GM18508 (cell line): ENCODE measurements around the gene ADCK1.
"Not testable (repeated sequence)": the region's sequence is repeated elsewhere in the genome, so short reads cannot be mapped to it uniquely, and the experiment has no call there.

Experiments
- ATAC-seq: cut with Tn5 transposase; IDR thresholded peaks from one replicate; pipeline ENCODE4 v1.9.1; 2021; ENCODE audit warnings: moderate number of reproducible peaks; ENCODE audit not compliant: insufficient read depth, unreplicated experiment

Gene ADCK1

GRCh38 chr14:77862154-77862786 is 62.4 kb downstream of the ADCK1 start:
- no peak for ATAC-seq

- ATAC-seq, result no peak
These were observed 64.2 kb downstream of the ADCK1 start for GRCh38 chr14:77864085-77864484.

- ATAC-seq, result no peak
These were observed 64.7 kb downstream of the ADCK1 start for GRCh38 chr14:77864580-77864979.

GRCh38 chr14:77865455-77865854 is 65.5 kb downstream of the ADCK1 start:
- ATAC-seq, result no peak

DNA sequence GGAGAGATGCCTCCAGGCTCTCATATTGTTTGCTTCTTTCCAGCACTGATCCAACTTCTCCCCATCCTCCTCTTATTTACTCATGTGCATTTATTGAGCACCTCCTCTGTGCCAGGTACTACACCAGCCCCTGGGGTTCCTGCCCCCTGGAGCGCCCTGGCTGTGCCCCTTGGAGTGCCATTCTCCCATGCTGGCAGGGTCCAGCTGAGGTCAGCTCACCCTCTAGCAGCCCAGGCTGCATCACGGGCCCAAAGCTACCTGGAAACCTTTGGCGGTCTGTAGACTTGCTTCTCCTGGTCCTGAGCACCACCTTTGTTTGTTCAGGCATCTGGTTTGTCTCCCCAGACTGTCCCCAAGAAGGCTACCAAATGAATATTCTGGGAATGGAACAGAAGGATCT is 67.0 kb downstream of the ADCK1 start:
- no peak for ATAC-seq

GRCh38 chr14:77867476-77867875 is 67.6 kb downstream of the ADCK1 start:
- ATAC-seq, result no peak

GRCh38 chr14:77868552-77869285 is 68.8 kb downstream of the ADCK1 start:
- ATAC-seq, result no peak

- no peak for ATAC-seq
These were observed 69.4 kb downstream of the ADCK1 start for GRCh38 chr14:77869340-77869739.

- ATAC-seq, result no peak
These were observed 70.7 kb downstream of the ADCK1 start for GRCh38 chr14:77870646-77871045.

- no peak for ATAC-seq
These were observed 72.2 kb downstream of the ADCK1 start for GRCh38 chr14:77872152-77872551.

DNA sequence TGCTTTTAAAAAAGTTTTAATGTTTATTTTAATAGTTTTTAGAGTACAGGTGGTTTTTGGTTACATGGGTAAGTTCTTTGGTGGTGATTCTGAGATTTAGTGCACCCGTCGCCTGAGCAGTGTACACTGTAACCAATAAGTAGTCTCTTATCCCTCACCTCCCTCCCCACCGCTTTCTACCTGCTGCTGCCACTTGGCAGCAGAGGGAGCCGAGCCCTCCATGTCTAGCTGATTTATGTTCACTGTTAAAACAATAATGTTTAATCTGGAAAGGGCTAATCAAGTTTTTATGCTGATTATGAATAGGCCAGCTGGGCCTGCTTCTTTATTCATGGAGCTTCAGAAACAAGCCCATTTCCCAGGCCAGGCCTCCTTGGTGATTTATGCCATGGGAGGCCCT is 73.1 kb downstream of the ADCK1 start:
- no peak for ATAC-seq

DNA sequence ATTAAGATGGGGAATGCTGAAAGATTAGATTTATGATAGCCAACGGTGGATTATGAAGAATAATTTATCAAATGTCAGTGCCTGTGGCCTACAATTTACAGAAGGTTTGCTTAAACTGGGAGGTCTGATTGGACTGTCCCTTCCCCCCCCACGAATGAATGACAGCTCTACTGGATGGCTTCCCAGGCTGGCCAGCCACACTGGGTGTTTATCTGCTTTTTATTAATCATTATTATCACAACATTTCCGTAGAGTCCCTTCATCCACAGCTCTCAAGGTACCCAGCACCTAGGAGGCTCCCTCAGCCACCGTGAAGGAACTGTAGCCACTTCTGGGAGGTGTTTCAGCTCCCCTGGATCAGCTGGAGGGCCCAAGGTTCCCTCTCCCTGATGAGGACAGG is 78.9 kb downstream of the ADCK1 start:
- no peak for ATAC-seq

GRCh38 chr14:77880056-77880455 is 80.1 kb downstream of the ADCK1 start:
- ATAC-seq, result no peak

DNA sequence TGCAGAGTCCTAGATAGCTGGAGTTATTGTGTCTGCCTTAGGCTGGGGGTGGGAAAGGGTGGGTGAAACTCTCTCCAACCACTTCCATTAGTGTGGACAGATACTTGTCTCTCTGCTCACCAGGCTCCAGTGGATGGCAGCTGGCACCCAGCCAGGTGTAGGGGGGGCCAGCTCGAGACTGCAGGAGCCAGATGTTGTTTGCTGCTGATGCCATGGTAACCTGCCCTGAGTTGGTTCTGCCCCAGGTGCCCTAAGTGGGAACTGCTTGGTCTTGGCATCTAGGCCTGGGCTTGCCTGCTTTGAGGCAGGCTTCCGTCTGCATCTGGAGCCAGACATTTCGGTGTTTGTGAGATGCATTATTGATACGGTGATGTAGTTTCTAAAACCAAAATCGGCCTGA is 82.2 kb downstream of the ADCK1 start:
- ATAC-seq, result no peak

- ATAC-seq, result no peak
These were observed 82.7 kb downstream of the ADCK1 start for GRCh38 chr14:77882636-77883035.

GRCh38 chr14:77883131-77883846 is 83.4 kb downstream of the ADCK1 start:
- ATAC-seq, result no peak

- ATAC-seq, result no peak
These were observed 83.9 kb downstream of the ADCK1 start for GRCh38 chr14:77883847-77884238.

DNA sequence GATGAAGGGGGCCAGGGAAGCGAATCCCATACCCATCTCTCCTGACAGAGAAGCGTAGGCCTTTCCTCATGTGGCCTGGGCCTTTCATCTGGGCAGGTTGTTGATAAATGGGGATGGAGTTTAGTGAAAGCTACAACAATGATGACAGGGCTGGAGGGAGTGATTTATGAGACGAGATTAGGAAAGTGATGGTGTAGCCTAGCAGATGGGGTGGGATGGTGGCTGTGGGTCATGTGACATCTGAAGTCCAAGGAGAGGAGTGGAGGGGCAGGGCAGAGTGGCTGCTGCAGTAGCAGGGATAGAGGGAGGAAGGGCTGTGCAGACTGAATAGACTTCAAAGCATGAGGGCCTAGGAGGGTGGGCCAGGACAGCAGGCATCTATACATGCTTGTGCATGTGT is 85.5 kb downstream of the ADCK1 start:
- no peak for ATAC-seq

GRCh38 chr14:77886010-77886409 is 86.1 kb downstream of the ADCK1 start:
- ATAC-seq, result no peak

DNA sequence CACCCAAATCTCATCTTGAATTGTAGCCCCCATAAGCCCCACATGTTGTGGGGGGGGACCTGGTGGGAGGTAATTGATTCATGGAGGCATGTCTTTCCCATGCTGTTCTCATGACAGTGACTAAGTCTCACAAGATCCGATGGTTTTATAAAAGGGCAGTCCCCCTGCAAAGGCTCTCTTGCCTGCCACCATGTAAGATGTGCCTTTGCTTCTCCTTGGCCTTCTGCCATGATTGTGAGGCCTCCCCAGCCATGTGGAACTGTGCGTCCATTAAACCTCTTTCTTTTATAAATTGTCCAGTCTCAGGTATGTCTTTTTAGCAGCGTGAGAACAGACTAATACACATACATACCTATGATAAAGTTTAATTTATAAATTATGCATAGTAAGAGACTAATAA is 89.0 kb downstream of the ADCK1 start:
- ATAC-seq, result not testable (repeated sequence)

GRCh38 chr14:77889971-77890442 is 90.1 kb downstream of the ADCK1 start:
- no peak for ATAC-seq
